Limb (tissue), 2 donors: ENCODE results near the gene TRMT11.
"Not testable (repeated sequence)": the region's sequence is repeated elsewhere in the genome, so short reads cannot be mapped to it uniquely, and the experiment has no call there.

Experiments
- DNase-seq, 2 donors: peaks; one replicate each; pipeline ENCODE4 v3.0.0-alpha.2; 2016; ENCODE audit errors: extremely low spot score in 2 of 2

TRMT11 gene

GRCh38 chr6:125991653-125992052 is 5.3 kb downstream of the TRMT11 start:
- no peak for DNase-seq

GRCh38 chr6:125994670-125995488 is 8.5 kb downstream of the TRMT11 start:
- no peak for DNase-seq

GRCh38 chr6:125995972-125996580 is 9.7 kb downstream of the TRMT11 start:
- DNase-seq: peak; percentile 57 to 80

- no peak for DNase-seq
Observed at GRCh38 chr6:126002755-126003679, 16.7 kb downstream of the TRMT11 start.

- DNase-seq: no peak
Observed at GRCh38 chr6:126007800-126008199, 21.5 kb downstream of the TRMT11 start.

- no peak for DNase-seq
Observed at GRCh38 chr6:126010040-126010439, 23.7 kb downstream of the TRMT11 start.

DNA sequence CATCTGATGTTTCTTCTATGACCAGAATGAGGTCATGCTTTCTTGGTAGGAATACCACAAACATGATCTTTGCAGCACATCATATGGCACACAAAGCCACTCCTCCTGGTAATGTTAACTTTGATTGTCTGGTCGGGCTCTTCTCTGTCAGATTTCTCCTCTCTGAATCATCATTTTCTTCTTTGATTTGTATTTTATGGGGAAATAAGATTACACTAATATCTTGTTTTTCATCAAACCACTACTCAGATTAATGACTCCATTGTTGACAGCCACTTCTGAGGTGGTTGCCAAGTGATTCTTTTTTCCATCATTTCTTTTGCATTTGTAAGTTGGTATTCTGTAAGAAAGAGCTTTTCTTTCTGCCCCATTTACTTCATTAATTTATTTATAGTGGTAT is 29.5 kb downstream of the TRMT11 start:
- no peak for DNase-seq

- no peak for DNase-seq
Observed at GRCh38 chr6:126016591-126016990, 30.3 kb downstream of the TRMT11 start.

DNA sequence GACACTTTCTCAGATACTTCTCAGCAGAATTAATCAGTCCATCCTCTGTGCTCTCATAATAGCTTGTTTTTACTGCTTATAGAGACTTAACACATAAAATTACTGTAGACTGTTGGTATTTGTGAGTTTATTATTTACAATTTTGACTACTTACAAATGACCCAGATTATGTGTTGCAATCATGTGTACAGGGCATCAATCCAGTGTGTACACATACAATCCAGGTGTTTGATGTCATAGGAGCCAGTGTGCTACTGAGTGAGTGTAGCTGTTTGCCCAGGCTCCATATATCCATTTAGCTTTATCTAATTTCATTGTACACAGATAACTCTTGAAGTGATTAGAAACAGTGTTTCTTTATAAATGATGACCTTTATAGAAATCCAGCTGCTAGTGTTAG is 31.3 kb downstream of the TRMT11 start:
- no peak for DNase-seq

DNA sequence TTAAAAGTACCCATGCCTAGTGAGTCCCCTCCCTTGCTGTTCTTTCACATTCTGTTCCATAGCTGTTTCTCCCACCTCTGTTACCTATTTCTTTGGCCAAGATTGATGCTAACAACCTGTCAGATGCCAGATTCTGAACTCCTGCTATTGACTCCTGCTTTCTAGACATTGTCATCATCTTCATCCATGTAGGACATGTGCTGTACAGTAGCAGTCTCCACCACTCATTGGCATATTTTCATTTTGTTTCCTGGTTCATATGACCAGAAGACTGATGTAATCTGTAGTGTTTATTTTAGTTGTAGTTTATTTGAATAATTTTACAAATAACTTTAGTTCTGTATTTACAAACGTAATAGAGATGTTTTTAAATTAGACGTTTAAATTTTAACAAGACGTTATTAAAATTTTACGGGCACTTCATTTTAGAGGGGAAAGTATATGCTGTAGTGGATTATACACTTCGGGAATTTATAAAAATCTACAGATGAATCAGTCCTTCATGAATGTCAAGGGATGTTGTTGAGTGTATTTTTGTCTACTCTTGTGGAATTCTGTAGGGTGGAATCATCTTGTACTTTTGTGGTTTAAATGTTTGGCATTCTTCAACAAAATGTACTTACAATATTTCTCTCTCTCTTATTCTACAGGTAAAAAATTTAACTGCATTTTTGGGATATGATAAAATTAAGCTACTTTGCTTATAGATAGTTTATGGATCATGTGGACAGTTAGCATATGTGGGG is 34.1 kb downstream of the TRMT11 start:
- no peak for DNase-seq

DNA sequence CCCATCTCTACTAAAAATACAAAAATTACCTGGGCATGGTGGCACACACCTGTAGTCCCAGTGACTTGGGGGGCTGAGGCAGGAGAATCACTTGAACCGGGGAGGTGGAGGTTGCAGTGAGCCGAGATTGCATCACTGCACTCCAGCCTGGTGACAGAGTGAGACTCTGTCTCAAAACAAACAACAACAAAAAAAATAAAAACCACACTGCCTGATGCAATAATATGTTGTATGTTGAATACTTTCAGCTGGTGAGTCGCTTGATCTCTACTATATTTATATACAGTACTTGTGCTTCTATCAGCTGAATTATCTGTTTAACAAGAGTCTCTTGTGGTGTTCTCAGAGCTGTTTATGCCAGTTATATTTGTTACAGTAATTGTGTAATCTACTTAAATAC is 37.1 kb downstream of the TRMT11 start:
- not testable (repeated sequence) for DNase-seq

- no peak for DNase-seq
Observed at GRCh38 chr6:126026001-126026400, 39.7 kb downstream of the TRMT11 start.

DNA sequence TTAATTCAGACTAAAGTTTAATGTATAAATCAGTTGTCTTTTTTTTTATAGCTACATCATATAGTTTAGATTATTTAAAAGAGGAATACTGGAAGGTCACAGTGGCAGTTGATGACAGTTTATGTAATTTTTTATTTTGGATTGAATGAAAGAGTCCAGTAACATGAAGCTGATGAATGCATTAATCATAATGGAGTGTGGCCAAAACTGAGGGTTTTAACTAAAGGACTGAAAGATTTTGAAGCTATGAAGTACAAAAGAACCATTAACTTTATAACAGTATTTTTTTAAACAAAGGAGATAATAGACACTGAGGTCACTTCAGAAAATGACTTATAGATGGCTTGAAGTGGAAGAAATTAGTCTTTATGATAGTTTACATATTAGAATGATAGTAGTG is 41.3 kb downstream of the TRMT11 start:
- no peak for DNase-seq

- no peak for DNase-seq
Observed at GRCh38 chr6:126030045-126030444, 43.7 kb downstream of the TRMT11 start.

DNA sequence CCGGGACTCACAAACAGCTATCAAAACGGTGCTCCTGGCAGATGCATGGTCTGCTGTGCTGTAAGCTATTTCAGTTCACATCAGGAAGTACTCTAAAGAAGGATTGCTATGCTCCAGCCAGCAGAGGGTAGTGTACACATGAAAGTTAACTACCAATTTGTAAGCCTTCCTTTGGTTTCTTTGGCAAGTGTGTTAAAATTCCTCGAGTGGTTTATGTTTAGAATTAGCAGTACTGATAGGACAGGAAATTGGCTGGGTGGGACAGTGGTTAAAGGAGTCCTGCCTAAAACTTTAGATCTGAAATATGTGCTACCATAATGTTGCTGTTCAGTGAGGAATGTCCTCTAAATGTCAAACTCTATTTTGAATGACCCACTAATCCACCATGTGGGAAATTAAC is 47.4 kb downstream of the TRMT11 start:
- DNase-seq: peak; percentile 42 to 81

- DNase-seq: no peak
Observed at GRCh38 chr6:126034656-126035055, 48.3 kb downstream of the TRMT11 start.

DNA sequence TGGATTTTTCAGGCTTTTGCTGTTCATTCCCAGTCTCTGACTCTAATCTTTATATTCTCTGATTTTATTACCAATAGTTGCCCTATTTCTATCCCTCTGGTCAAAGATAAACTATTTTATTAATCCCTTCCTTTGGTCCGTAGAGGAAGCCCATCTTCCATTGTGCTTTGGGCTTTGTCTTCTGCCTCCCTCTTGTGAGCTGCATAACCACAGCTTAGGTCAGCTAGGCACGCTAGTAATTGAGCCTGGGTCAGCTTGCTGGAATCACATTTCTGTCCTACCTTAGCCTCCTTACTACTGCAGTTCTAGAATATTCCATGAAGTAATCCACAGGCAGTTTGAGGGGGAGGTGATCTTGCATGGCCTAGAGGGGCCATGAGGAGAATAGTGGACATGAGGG is 49.4 kb downstream of the TRMT11 start:
- no peak for DNase-seq

GRCh38 chr6:126038234-126038633 is 51.9 kb downstream of the TRMT11 start:
- no peak for DNase-seq

DNA sequence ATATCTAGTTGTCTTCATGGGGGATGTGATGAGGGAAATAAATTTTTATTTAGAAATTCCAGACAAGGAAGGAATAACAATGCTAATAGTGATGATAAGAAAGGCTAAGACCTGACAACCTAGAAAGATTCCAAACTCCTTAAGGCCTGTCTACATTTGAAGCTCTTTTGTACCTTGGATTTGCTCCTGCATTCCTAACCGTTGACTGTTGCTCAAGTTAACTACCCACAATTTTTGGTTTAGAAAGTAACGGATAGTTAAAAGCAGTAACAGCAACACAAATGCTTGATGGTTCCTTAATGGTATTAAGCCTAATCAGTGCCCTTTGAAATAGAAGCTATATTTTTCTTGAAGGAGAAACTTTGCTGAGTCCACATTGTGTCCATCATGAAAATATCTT is 52.9 kb downstream of the TRMT11 start:
- no peak for DNase-seq

DNA sequence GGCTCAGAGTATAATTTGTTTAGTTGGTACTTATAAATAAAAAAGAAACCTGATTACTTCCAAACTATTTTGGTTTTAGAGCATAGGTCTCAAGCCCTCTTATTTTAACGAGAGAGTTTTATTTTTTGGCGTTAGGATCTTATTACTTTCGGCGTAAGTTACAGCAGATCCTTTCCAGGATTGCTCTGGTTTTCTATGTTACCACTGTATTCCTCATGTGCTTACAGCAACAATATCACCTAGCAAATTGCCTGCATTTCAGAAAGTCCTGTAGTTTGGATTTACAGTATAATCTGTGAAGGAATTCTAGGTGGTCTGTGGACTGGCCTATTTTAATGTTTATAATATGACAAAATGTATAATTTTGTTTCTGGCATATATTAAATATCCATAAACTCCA is 54.1 kb downstream of the TRMT11 start:
- no peak for DNase-seq

DNA sequence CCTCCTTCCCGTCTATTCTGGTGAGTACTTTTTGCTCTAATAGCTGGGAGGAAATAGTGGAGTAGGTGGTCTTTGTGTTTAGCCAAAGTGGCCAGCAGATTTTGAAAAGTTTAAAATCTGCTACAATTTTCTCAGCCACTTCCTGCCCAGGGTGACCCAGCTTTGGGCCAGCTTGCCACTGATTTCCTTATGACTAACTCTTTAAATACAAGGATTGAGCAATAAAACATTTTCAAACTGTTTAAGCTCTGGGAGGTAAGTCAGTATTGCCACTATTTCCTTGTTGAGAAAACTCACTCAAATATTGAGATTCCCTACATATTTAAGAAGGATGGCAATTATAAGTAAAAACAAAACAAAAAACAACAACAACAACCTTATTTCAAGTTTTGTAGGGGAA is 54.5 kb downstream of the TRMT11 start:
- DNase-seq: no peak
